ENCODE data around the gene CGAS. TPM values are rescaled to one million over a fixed set of nuclear protein-coding genes. Genes with fewer than 3 reads are reported as not detected.
"Not testable (repeated sequence)": the region's sequence is repeated elsewhere in the genome, so short reads cannot be mapped to it uniquely, and the experiment has no call there.

The CGAS gene
- total RNA-seq, 2 experiments from 2014 or later = 25.9 to 26.6 TPM

GRCh38 chr6:73392188-73392587 is 59.9 kb downstream of the CGAS start:
- peak overlapping the region; percentile 54 for H3K27ac Mint-ChIP-seq
- H3K4me3 Mint-ChIP-seq; H3K9me3 Mint-ChIP-seq; ATAC-seq (ENCODE audit: low read depth); DNase-seq; POLR2A ChIA-PET; H3K36me3 Mint-ChIP-seq; H3K27me3 Mint-ChIP-seq: not testable (repeated sequence)
- H3K4me1 Mint-ChIP-seq = peaks cover 14% of the 10 kb centered on the region

DNA sequence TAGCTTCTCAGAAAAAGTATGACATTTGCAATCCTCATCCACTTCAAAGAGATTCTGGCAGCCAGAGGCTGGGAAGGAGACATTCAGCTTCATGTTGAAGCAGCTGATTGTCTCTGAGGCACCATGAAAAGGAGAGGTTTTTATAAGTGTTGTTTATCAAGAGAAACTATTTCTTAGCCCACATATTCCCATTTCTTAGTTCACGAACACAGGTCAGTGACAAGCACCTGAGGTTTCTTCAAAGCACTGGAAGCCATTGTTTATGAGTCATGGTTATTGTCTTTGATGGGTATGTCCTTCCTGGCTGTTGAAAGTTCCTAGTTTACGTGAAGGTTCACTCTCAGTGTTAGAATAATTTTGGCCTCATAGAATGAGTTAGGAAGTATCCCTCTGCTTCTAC is 60.4 kb downstream of the CGAS start:
- POLR2A ChIA-PET = interaction anchor here (1.2 to 1.3 kb wide), 3 partner anchors 23 to 129 kb away, joined by 3 to 7 read pairs (median 4); partner anchors contain the start of gene EEF1A1
- Mint-ChIP-seq H3K9me3 (no peaks in the 10 kb centered on the region), H3K4me3 (peak overlapping the region; percentile 40), H3K27ac (peak overlapping the region; percentile 54), H3K27me3 (peaks cover 5% of the 10 kb centered on the region), H3K36me3 (peaks cover 5% of the 10 kb centered on the region), H3K4me1 (peaks cover 14% of the 10 kb centered on the region)
- DNase-seq (no peak), ATAC-seq (ENCODE audit: low read depth) (peak; percentile 16)

- Mint-ChIP-seq H3K4me3 (no peak overlapping the region), H3K27me3 (no peaks in the 10 kb centered on the region), H3K4me1 (peaks cover 15% of the 10 kb centered on the region), H3K27ac (no peak overlapping the region), H3K9me3 (no peaks in the 10 kb centered on the region), H3K36me3 (peaks cover 5% of the 10 kb centered on the region)
- ATAC-seq (ENCODE audit: low read depth) (no peak), DNase-seq (no peak)
- POLR2A ChIA-PET = interaction anchor here (0.9 kb wide), 1 partner anchor 72 kb away, joined by 4 read pairs; the partner anchor contains the start of gene MTO1
Observed at GRCh38 chr6:73389854-73390253, 62.2 kb downstream of the CGAS start.

- Mint-ChIP-seq H3K36me3 (peaks cover 5% of the 10 kb centered on the region), H3K27me3 (no peaks in the 10 kb centered on the region), H3K27ac (peak overlapping the region; percentile 71), H3K4me1 (peaks cover 15% of the 10 kb centered on the region), H3K9me3 (no peaks in the 10 kb centered on the region), H3K4me3 (peak overlapping the region; percentile 82)
- POLR2A ChIA-PET = interaction anchor here (0.6 to 1.4 kb wide), 8 partner anchors 14 to 256 kb away, joined by 3 to 5 read pairs (median 3); partner anchors contain the start of gene MTO1
- DNase-seq = peak; percentile 62
- ATAC-seq (ENCODE audit: low read depth) = peak; percentile 88
Observed at GRCh38 chr6:73388800-73389512, 63.1 kb downstream of the CGAS start.

DNA sequence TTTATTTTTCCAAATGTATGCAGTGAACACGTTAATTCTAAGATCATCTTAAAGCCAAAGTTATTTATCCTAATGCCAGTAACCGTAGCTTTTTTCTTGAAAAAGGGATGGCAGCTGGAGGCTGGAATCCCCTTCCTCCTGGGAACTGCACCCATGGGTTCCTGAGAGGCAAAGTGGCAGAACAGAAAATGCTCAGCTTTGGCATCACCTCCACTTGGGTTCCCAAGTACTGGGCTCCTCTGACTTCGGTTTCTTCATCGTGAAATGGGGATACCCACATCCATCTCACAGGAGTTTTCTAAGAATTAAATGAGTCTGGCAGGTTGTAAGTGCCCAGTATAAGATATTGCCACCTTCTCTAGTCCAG is 63.7 kb downstream of the CGAS start:
- DNase-seq (no peak), ATAC-seq (ENCODE audit: low read depth) (no peak)
- peaks cover 15% of the 10 kb centered on the region for H3K4me1 Mint-ChIP-seq
- no peaks in the 10 kb centered on the region for H3K9me3 Mint-ChIP-seq
- H3K4me3 Mint-ChIP-seq = peak overlapping the region; percentile 82
- H3K27ac Mint-ChIP-seq = peak overlapping the region; percentile 71
- H3K36me3 Mint-ChIP-seq = peaks cover 2% of the 10 kb centered on the region
- POLR2A ChIA-PET = interaction anchor here (0.6 to 1.4 kb wide), 6 partner anchors 13 to 257 kb away, joined by 3 to 5 read pairs (median 3); partner anchors contain the start of gene MTO1
- H3K27me3 Mint-ChIP-seq = no peaks in the 10 kb centered on the region

- Mint-ChIP-seq H3K4me3 (no peak overlapping the region), H3K27ac (no peak overlapping the region), H3K9me3 (no peaks in the 10 kb centered on the region), H3K27me3 (peaks cover 2% of the 10 kb centered on the region), H3K4me1 (peaks cover 1% of the 10 kb centered on the region), H3K36me3 (no peaks in the 10 kb centered on the region)
- no peak for ATAC-seq (ENCODE audit: low read depth)
- no peak for DNase-seq
- POLR2A ChIA-PET = no interaction called here
Observed at GRCh38 chr6:73382462-73383113, 69.5 kb downstream of the CGAS start.

GRCh38 chr6:73381531-73381930 is 70.6 kb downstream of the CGAS start:
- POLR2A ChIA-PET; H3K4me1 Mint-ChIP-seq; H3K27me3 Mint-ChIP-seq; H3K4me3 Mint-ChIP-seq; DNase-seq; H3K27ac Mint-ChIP-seq; H3K36me3 Mint-ChIP-seq; H3K9me3 Mint-ChIP-seq; ATAC-seq (ENCODE audit: low read depth): not testable (repeated sequence)

GRCh38 chr6:73377225-73377624 is 74.9 kb downstream of the CGAS start:
- H3K36me3 Mint-ChIP-seq = no peaks in the 10 kb centered on the region
- H3K4me3 Mint-ChIP-seq = no peak overlapping the region
- H3K27ac Mint-ChIP-seq = no peak overlapping the region
- ATAC-seq (ENCODE audit: low read depth) = no peak
- POLR2A ChIA-PET = no interaction called here
- H3K9me3 Mint-ChIP-seq = peaks cover 2% of the 10 kb centered on the region
- H3K4me1 Mint-ChIP-seq = no peaks in the 10 kb centered on the region
- H3K27me3 Mint-ChIP-seq = peaks cover 2% of the 10 kb centered on the region
- no peak for DNase-seq

DNA sequence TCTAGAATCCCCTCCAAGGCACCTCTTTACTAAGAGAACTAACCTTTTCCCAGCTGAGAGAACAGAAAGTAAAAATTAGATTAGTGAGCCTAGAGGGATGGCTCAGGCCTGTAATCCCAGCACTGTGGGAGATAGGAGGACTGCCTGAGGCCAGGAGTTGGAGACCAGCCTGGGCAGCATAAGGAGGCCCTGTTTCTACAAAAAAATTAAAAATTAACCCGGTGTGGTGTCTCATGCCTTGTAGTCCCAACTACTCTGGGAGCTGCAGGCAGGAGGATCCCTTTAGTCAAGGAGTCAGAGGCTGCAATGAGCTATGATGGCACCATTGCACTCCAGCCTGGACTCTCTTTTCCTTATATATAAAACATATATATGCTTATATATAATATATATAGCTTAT is 76.9 kb downstream of the CGAS start:
- H3K27ac Mint-ChIP-seq = no peak overlapping the region
- no peaks in the 10 kb centered on the region for H3K27me3 Mint-ChIP-seq
- H3K36me3 Mint-ChIP-seq = no peaks in the 10 kb centered on the region
- no peak overlapping the region for H3K4me3 Mint-ChIP-seq
- POLR2A ChIA-PET = interaction anchor here (0.7 to 1.4 kb wide), 2 partner anchors 9 to 13 kb away, joined by 3 read pairs; no protein-coding TSS in a partner anchor
- no peaks in the 10 kb centered on the region for H3K4me1 Mint-ChIP-seq
- H3K9me3 Mint-ChIP-seq = peaks cover 3% of the 10 kb centered on the region
- no peak for DNase-seq
- ATAC-seq (ENCODE audit: low read depth) = no peak

Other genes starting within 250 kb of the CGAS start
- not detected for gene KHDC1L, start 226.8 kb downstream of the CGAS start, total RNA-seq
- 1 to 10 TPM; 3.2 to 5.0 TPM for gene KHDC1, start 189.1 kb downstream of the CGAS start, total RNA-seq
- gene DPPA5, start 98.0 kb downstream of the CGAS start, total RNA-seq = not detected
- gene KHDC3L, start 89.6 kb downstream of the CGAS start, total RNA-seq = not detected
- gene OOEP, start 82.4 kb downstream of the CGAS start, total RNA-seq = 1 to 10 TPM; 1.1 to 1.4 TPM
- 1 to 10 TPM; 1.3 to 3.5 TPM for gene DDX43, start 57.5 kb downstream of the CGAS start, total RNA-seq
- gene MTO1, start 9.4 kb upstream of the CGAS start, total RNA-seq = 10 to 100 TPM; 65.4 to 70.4 TPM
- gene EEF1A1, start 68.7 kb upstream of the CGAS start, total RNA-seq = 1,000 to 10,000 TPM; 8,804 to 9,235 TPM
- 1 to 10 TPM; 9.2 to 9.3 TPM for gene SLC17A5, start 201.7 kb upstream of the CGAS start, total RNA-seq
- 1 to 10 TPM; 1.6 to 1.8 TPM for gene CD109, start 243.9 kb upstream of the CGAS start, total RNA-seq